Endothelial cell of umbilical vein (primary cell): ENCODE measurements around the gene NANOS2.

Experiments
- CTCF ChIP-seq, 2 donors: IDR thresholded peaks; 1 replicate in 1 of 2; 2 replicates in 1 of 2; pipeline ENCODE4 v1.5.1; 2011; ENCODE audit warnings: low read length in 2 of 2, mild to moderate bottlenecking in 2 of 2, moderate library complexity in 2 of 2, control low read depth in 1 of 2, inconsistent platforms in 1 of 2, low read depth in 1 of 2; ENCODE audit not compliant: insufficient read depth in 1 of 2; ENCODE audit errors: extremely low read depth in 1 of 2
- EZH2 ChIP-seq: IDR thresholded peaks from 2 replicates; pipeline ENCODE4 v1.6.1; 2012; ENCODE audit warnings: borderline replicate concordance, low read depth, mild to moderate bottlenecking, moderate library complexity, low read length, inconsistent platforms; ENCODE audit not compliant: severe bottlenecking
- FOS ChIP-seq: IDR thresholded peaks from 2 replicates; pipeline ENCODE4 v1.6.1; 2011; ENCODE audit warnings: mild to moderate bottlenecking, low read length, moderate library complexity, borderline replicate concordance; ENCODE audit not compliant: insufficient read depth
- JUN ChIP-seq: IDR thresholded peaks from 2 replicates; pipeline ENCODE4 v1.6.1; 2011; ENCODE audit warnings: borderline replicate concordance, low read depth; ENCODE audit not compliant: insufficient read length, insufficient read depth
- POLR2AphosphoS5 ChIP-seq: IDR thresholded peaks from 2 replicates; pipeline ENCODE4 v1.6.1; 2012; ENCODE audit warnings: low read depth, mild to moderate bottlenecking, control low read depth, low read length, moderate library complexity; ENCODE audit not compliant: insufficient read depth
- TF ChIP-seq, protein P1 (sequence below): IDR thresholded peaks from 2 replicates; pipeline ENCODE4 v1.6.1; 2011; ENCODE audit not compliant: insufficient read depth, insufficient read length

- no peak for TF ChIP-seq CTCF (IDR thresholded peaks at IDR 0.05; ENCODE audit: extremely low read depth in 1 of 2, insufficient read depth in 1 of 2, low read depth in 1 of 2, low read length in 2 of 2)
- TF ChIP-seq, protein P1, sequence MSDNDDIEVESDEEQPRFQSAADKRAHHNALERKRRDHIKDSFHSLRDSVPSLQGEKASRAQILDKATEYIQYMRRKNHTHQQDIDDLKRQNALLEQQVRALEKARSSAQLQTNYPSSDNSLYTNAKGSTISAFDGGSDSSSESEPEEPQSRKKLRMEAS, result no peak
- TF ChIP-seq EZH2, result no peak
- no peak for TF ChIP-seq POLR2AphosphoS5
- no peak for TF ChIP-seq JUN
- TF ChIP-seq FOS, result no peak
These were observed 43.7 kb upstream of the NANOS2 start for GRCh38 chr19:45958320-45958719.
